KOPT-K1 (cell line): ENCODE measurements around the gene SLC6A16.
"Not testable (repeated sequence)": the region's sequence is repeated elsewhere in the genome, so short reads cannot be mapped to it uniquely, and the experiment has no call there.

Source experiments
- H3K27ac ChIP-seq: fragments of 200-600 bp; sonication (generic); 2 replicates; pipeline ENCODE4 v1.5.1; 2016; ENCODE audit warnings: antibody characterized with exemption, mild to moderate bottlenecking, low read depth, low read length; ENCODE audit not compliant: poor library complexity, severe bottlenecking
- H3K36me3 ChIP-seq: fragments of 200-600 bp; sonication (generic); 2 replicates; pipeline ENCODE4 v1.5.1; 2017; ENCODE audit warnings: antibody characterized with exemption, mild to moderate bottlenecking, low read length, moderate library complexity; ENCODE audit not compliant: insufficient read depth
- H3K9me3 ChIP-seq: fragments of 200-600 bp; sonication (generic); 2 replicates; pipeline ENCODE4 v1.5.1; 2017; ENCODE audit warnings: antibody characterized with exemption, low read length, mild to moderate bottlenecking; ENCODE audit not compliant: insufficient read depth, poor library complexity, severe bottlenecking

SLC6A16 gene

GRCh38 chr19:49287141-49287770, 37.7 kb downstream of the SLC6A16 start:
- Histone ChIP-seq H3K36me3 (no peaks in the 10 kb centered on the region), H3K9me3 (peaks cover 9% of the 10 kb centered on the region), H3K27ac (no peak overlapping the region)

DNA sequence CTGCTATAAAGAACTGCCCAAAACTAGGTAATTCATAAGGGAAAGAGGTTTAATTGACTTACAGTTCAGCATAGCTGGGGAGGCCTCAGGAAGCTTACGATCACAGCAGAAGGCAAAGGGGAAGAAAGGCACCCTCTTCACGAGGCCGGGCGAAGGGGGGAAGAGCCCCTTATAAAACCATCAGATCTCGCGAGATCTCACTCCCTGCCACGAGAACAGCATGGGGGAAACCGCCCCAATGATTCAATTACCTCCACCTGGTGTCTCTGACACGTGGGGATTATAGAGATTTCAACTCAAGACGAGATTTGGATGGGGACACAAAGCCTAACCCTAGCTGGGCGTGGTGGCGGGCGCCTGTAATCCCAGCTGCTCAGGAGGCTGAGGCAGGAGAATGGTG, 42.8 kb downstream of the SLC6A16 start:
- Histone ChIP-seq H3K9me3 (no peaks in the 10 kb centered on the region), H3K27ac (no peak overlapping the region), H3K36me3 (no peaks in the 10 kb centered on the region)

- Histone ChIP-seq H3K9me3 (peaks cover 7% of the 10 kb centered on the region), H3K36me3 (no peaks in the 10 kb centered on the region), H3K27ac (no peak overlapping the region)
Observed at GRCh38 chr19:49272204-49272603, 52.8 kb downstream of the SLC6A16 start.

DNA sequence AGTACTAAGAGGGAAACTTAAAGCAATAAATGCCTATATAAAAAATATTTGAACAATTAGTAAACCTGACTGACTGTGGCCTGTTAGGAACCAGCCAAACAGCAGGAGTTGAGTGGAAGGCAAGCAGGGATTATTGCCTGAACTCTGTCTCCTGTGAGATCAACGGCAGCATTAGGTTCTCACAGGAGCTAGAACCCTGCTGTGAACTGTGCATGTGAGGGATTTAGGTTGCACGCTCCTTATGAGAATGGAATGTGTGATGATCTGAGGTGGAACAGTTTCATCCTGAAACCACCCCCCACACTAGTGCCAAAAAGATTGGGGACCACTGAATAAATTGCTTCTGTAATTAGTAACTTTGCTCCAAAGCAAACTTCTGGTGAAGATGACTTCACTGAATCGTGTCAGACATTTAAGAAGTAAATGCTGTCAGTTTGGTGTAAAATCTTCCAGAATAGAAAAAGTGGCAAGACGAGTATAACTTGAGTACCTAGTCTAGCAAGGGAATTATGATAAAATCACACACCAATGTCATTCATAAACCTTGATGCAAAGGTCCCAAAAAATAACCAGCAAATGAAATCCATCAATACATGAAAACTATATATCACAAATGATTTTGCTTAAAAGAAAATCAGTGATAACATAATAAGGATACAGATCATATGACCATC, 53.8 kb downstream of the SLC6A16 start:
- Histone ChIP-seq H3K9me3 (peaks cover 15% of the 10 kb centered on the region), H3K27ac (no peak overlapping the region), H3K36me3 (no peaks in the 10 kb centered on the region)

DNA sequence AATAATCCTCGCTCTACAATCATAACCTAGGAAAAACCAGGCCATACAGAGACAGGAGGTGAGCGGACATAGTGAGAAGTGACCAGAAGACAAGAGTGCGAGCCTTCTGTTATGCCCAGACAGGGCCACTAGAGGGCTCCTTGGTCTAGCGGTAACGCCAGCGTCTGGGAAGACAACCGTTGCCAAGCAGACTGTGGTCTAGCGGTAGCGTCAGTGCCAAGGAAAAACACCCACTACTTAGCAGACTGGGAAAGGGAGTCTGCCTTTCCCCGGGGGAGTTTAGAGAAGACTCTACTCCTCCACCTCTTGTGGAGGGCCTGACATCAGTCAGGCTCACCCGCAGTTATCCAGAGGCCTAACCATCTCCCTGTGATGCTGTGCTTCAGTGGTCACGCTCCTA, 58.6 kb downstream of the SLC6A16 start:
- not testable (repeated sequence) for H3K27ac ChIP-seq, H3K36me3 ChIP-seq
- H3K9me3 ChIP-seq: peaks cover 29% of the 10 kb centered on the region

GRCh38 chr19:49264258-49264657, 60.7 kb downstream of the SLC6A16 start:
- Histone ChIP-seq H3K27ac (no peak overlapping the region), H3K36me3 (no peaks in the 10 kb centered on the region), H3K9me3 (peaks cover 33% of the 10 kb centered on the region)

DNA sequence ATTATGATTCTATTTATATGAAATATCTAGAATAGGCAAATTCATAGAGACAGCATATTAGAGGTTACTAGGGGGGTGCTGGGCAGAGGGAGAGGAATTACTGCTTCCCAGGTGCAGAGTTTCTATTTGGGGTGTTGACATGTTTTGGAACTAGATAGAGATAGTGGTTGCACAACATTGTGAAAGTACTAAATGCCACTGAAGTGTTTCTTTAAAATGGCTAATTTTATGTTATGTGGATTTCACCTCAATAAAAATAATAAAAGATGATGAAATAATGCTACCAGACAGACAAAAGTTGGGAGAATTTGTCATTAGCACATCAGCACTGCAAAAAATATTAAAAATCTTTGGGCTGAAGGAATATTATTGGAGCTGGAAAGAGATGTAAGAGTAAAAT, 63.4 kb downstream of the SLC6A16 start:
- Histone ChIP-seq H3K9me3 (peaks cover 36% of the 10 kb centered on the region), H3K36me3 (no peaks in the 10 kb centered on the region)

DNA sequence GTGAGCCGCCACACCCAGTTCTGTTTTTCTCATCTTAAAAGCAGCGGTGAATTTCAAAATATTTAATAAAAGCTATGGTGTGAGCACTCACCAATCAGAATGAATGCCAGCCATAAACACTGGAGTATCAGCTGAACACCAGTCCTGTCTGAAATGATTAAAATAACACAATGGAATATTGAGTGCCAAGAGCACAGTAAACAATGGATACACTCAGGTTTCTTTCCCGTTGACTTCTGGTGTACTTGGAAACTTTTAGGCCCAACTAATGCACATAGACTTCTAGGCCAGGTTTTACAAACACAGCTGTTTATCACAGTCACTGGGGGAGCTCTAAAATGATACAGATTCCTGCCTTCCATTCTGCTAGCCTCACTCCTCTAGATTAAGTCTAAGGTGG, 68.3 kb downstream of the SLC6A16 start:
- peaks cover 21% of the 10 kb centered on the region for H3K9me3 ChIP-seq
- no peaks in the 10 kb centered on the region for H3K36me3 ChIP-seq
- no peak overlapping the region for H3K27ac ChIP-seq

More for the DNA sequence above, 63.4 kb downstream of the SLC6A16 start:
- H3K27ac ChIP-seq: no peak overlapping the region

GRCh38 chr19:49255674-49256073, 69.3 kb downstream of the SLC6A16 start:
- Histone ChIP-seq H3K36me3 (no peaks in the 10 kb centered on the region), H3K9me3 (peaks cover 19% of the 10 kb centered on the region), H3K27ac (no peak overlapping the region)

- no peaks in the 10 kb centered on the region for H3K36me3 ChIP-seq
- peaks cover 4% of the 10 kb centered on the region for H3K9me3 ChIP-seq
- H3K27ac ChIP-seq: no peak overlapping the region
Observed at GRCh38 chr19:49249933-49250332, 75.1 kb downstream of the SLC6A16 start.

DNA sequence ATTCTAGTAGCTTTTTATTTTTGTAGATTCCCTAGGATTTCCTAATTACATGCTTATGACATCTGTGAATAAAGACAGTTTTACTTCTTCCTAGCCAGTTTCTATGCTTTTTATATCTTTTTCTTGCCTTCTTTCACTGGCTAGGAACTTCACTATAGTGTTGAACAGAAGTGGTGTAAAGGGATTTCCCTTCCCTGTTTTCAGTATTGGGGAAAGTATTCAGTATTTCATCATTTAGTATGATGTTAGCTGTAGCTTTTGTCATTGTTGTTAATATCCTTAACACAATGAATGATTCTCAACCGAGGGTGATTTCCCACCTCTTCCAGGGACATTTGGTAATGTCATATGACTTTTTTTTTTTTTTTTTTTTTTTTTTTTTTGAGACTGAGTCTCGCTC, 77.3 kb downstream of the SLC6A16 start:
- peaks cover 4% of the 10 kb centered on the region for H3K9me3 ChIP-seq
- H3K36me3 ChIP-seq: no peaks in the 10 kb centered on the region
- H3K27ac ChIP-seq: no peak overlapping the region

GRCh38 chr19:49244256-49244655, 80.7 kb downstream of the SLC6A16 start:
- H3K27ac ChIP-seq: no peak overlapping the region
- no peaks in the 10 kb centered on the region for H3K36me3 ChIP-seq
- no peaks in the 10 kb centered on the region for H3K9me3 ChIP-seq

DNA sequence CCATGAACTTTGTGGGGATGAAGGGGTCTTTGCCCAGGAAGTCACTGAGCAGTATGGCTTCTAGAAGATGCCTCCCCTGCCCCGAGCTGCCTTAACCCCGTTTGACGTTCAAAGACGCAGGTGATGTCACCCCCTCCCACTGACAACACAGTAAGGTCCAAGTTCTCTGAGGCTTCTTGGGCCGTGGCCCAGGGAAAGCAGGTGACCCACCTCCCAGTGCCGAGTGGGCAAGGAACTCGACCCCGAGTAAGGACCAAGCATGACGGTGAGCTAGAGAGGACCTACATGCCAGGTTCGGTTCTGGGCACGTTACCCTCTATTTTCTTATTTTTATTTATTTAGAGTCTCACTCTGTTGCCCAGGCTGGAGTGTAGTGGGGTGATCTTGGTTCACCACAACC, 81.3 kb downstream of the SLC6A16 start:
- H3K9me3 ChIP-seq: no peaks in the 10 kb centered on the region
- no peaks in the 10 kb centered on the region for H3K36me3 ChIP-seq
- no peak overlapping the region for H3K27ac ChIP-seq

- Histone ChIP-seq H3K36me3 (no peaks in the 10 kb centered on the region), H3K9me3 (no peaks in the 10 kb centered on the region), H3K27ac (no peak overlapping the region)
Observed at GRCh38 chr19:49243129-49243528, 81.9 kb downstream of the SLC6A16 start.

DNA sequence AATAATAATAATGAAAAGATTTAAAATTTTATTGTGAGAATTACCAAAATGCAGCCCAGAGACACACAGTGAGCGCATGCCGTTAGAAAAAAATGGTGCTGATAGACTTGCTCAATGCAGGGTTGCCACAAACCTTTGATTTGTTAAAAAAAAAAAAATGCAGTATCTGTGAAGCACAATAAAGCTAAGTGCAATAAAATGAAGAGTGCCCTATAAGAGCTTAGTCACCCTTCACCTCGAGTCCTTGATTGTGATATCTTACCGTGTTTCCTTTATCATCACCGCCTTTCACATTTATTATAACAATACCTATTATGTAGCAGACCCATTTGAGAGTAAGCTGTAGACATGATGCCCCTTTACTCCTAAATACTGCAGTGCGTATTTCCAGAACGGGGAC, 83.2 kb downstream of the SLC6A16 start:
- Histone ChIP-seq H3K9me3 (no peaks in the 10 kb centered on the region), H3K27ac (no peak overlapping the region), H3K36me3 (no peaks in the 10 kb centered on the region)
